NK-92 treated with Interleukin-12 subunit alpha and Interleukin-12 subunit beta, amount 100 ng/mL, for 24 hours (cell line): ENCODE measurements around the gene TTYH3.
"Not testable (repeated sequence)": the region's sequence is repeated elsewhere in the genome, so short reads cannot be mapped to it uniquely, and the experiment has no call there.

Experiments used
- DNase-seq: peaks from one replicate; lab custom pipeline; 2025; lab: John Stamatoyannopoulos, UW

Gene TTYH3

DNA sequence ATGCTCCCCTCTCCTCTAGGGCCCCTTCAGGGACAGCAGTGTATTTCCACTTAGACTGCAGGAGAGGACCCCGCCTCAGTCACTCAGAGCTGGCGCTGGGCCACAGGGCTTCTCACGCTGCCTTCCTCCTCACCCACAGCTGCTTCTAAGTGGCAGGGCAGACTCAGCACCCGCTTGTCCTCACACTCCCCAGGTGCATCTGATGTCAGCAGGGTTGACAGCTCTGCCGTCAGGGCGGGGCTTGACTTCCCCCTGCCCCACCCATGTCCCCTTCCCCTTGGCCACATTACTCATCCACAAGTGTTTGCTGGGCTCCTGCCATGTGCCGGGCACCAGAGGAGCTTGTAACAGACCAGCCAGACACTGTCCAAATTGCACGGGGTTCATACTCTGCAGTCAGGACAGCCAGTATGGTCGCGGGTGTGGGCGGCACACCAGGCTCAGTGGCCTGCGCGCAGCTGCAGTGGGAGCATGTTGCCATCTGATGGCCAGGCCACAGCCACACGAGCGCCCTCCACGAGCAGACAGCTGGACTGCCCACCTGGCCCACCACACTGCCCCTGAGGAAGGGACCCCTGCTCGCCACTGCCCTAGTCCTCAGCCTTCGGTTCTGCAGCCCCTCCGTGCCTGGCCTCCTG lies 29.3 kb upstream of the TTYH3 start:
- no peak for DNase-seq

DNA sequence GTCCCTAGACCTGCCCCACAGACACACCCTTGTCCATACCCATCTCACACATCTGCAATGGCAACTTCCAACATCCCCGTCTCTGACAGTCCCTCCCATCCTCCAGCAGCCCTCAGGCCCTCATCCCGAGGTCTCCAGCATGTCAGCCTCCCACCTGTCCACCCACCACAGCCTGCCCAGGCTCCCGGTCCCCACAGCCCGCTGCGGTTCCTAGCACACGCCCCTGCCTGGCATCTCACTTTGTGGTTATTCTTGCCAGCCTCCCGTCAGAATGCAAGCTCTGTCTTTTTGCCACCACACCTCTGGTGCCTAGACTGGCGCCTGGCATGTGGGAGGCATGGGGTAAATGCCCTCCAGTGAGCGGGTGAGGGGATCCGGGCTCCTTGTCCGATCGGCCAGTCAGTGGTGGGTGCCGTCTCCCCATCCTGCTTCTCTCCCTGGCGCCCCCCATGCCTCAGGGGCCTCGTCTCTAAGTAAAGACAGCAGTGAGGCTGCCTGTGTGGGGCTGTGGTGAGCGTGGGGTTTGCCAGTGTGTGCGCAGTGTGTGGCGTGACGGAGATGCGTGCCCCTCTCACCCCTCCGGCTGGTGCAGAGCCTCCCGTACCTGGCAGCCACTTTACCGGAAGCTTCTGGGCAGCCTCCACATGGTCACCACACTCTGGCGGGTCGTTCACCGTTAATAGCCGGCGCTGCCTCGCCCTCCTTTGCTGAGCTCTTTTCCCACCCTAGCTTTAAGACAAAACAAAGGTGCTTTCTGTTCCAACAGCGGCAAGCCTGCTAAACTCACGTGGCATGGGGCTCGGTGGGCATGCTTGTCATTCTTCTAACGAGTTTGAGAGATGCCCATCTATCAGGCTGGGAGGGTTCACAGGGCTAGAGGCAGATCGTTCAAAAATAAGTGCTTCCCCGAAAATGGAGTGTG lies 28.5 kb upstream of the TTYH3 start:
- DNase-seq = no peak

DNA sequence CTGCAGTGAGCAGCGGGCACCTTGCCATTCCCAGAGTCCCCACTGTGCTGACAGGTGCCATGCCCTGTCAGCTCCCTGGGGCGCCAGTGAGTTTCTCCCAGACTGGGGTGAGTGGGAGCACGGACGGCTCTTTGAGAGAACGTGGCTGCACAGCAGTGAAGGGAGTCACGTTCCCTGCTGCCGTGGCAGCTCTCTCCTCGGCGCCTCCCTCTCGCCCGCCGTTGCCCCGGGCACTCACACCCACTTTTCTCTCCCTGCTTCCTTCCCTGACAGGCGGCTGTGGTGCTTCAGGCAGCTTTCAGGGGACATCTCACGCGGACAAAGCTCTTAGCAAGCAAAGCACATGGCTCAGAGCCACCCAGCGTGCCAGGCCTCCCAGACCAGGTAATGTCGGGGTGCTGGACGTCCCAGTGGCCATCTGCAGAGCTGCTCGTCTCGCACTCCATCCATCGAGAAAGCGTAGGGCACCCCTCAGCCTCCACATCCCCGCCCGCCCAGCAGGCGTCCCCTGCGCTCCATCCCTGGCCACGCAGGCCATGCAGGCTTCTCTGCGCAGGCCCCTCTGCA lies 27.1 kb upstream of the TTYH3 start:
- DNase-seq = no peak

DNA sequence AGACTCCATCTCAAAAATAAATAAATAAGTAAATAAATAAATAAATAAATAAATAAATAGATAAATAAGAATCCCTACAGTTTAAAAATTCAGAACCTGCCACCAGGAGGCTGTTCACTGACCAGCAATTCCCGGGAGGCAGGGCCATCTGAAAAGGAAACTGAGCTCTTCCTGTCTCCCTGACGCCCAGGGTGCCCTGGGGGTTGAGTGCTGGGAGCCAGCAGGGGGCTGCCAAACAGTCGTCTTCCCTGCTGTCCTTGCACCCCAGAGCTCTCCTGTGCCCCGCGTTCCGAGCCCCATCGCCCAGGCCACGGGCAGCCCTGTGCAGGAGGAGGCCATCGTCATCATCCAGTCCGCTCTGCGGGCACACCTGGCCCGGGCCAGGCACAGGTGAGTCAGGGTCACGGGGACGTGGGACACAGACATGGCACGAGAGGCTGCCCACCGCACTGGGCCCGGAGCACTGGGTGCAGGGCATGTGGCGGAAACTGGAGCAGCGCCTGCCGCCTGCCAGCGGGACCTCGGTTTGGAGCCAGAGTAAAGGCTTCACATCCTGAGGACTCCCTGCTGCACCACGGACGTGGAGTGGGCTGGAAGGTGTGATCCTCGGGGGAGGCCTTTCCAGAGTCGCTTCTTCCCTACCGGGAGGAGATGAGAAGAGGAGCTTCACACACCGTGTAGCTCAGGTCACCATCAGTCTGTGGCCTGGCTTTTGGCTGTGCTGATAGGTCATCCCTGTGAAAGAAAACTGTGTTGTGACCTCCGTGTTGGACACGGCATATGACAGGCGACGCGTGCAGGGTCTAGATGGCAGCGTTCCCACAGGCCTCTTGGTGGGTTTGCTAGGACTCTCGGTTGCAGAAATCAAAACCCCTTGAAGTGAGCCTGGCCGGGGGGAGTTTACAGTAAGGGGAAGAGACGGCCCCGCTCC lies 25.9 kb upstream of the TTYH3 start:
- no peak for DNase-seq

DNA sequence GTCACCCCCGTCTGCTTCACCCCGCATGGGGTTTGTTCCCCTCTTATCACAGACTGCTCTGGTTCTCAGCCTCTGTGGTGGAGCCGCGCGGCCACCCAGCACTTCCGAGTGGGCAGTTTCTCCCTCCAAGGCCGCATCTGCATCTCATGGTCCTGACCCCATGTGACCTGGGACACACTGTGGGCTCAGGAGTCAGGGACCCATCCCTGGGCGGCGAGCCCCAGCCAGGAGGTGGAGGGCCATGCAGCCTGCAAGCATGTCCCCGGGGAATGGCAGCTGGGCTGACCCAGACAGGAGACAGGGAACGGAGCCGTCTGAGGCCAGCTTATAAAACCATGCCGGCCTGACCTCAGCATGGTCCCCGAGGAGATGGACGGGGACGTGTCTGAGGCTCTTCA lies 25.2 kb upstream of the TTYH3 start:
- no peak for DNase-seq

DNA sequence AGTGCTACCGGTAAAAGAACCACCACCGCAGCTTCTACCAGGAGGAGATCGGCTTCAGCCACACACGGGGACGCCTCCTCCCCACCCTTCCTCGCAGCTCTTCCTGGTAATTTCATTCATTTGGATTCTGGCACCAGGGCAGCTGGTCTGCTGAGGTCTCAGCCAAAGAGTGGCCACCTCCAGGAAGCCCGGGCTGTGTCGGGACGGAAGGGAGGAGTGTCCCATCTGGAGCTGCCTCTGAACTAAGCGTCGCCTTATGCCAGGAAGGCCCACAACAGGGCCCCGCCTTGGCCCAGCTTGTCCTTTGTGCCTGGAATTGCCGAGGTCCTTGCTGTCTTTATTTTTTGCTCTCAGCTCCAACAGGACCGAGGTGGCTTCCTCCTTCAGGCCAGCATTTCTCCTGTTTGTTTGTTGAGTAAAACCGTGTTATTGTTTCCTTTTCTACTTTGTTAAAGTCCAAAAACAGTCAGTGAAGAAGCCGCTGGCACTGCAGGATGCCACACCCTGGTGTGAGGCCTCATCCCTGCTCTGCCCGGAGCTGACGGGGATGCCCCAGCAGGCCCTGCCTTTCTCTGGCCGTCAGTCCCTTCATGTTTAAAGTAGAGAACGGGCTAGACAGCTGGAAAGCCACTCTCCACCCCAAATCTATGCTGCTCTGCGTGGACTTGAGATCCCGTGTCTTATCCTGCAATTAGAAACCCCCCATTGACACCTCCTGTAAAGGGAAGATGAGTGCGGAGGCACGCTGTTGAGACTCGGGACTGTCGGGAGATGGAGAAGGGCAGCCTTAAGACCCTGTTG lies 24.5 kb upstream of the TTYH3 start:
- no peak for DNase-seq

DNA sequence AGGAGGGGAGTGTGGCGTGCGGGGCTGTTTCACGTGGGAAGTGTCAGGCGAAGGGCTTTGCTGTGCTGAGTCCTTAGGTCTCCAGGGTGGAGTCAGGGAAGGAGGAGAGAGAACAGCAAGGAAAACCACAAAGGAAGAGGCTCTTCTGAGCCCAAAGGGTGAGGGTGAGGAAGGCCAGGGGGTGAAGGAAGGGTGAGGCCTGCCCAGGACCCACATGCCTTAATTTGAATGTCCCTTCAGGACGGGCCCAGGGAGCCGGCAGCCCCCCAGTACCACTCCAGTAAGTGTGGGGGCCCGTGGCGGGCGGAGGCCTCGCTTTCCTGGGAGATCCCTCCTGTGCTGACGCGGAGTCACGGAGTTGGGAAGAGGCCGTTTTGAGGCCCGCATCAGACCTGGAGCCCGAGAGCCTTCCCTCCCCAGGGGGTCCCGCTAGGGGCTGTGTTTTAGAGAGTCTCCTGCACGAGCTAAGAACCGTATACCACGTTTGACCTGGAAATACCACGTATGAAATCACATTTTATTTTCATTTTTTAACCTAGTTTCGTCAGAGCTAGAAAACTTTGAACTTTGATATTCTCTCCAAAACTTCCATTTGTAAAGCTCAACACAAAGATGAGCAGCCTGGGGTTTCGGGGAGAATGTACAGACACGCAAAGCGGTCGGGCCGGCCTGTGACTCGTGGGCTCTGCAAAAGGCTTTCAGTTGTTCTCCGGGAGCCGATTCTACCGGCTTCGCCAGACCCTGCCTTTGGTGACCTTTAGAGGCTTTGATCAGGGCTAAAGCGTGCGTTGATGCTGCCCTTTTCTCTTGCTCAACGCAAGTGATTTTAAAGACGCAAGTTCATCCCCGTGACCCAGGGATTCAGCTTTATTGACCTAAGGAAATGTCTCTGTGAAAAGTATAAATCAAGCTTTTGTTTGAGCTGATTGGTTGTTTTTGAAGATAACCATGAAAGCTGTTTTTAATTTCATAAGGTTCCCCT lies 23.6 kb upstream of the TTYH3 start:
- DNase-seq = no peak

DNA sequence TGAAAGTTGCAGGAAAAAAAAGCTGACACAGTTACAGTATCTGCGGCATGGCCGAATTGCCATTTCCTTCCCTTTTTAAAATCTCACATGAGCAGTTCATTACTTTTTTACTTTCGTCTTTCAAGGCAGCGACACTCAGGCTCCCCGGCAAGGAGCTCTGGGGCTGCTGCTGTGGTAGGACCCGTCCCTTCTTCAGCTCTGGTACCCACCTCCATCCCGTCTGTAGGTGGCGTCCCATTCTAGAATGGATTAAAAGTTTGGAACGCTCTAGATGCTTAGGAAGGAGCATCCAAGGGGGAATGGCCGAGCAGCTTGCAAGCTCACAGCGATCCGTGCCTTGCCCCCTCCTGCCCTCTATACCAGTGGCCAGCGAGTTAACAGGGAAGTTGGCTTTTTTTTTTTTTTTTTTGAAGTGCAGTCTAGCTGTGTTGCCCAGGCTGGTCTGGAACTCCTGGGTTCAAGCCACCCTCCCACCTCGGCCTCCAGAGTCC lies 22.8 kb upstream of the TTYH3 start:
- no peak for DNase-seq

DNA sequence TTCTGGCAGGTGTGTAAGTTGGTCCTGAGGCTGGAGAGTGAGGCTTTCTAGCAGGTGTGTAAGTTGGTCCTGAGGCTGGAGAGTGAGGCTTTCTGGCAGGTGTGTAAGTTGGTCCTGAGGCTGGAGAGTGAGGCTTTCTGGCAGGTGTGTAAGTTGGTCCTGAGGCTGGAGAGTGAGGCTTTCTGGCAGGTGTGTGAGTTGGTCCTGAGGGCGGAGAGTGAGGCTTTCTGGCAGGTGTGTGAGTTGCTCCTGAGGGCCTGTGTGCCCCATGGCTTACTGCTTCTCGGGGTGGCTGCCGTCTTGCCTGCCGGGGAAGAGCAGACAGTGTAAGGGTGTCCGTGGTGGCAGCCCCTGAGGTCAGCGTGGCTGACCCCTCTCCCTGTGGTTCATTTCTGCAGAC lies 22.1 kb upstream of the TTYH3 start:
- not testable (repeated sequence) for DNase-seq

DNA sequence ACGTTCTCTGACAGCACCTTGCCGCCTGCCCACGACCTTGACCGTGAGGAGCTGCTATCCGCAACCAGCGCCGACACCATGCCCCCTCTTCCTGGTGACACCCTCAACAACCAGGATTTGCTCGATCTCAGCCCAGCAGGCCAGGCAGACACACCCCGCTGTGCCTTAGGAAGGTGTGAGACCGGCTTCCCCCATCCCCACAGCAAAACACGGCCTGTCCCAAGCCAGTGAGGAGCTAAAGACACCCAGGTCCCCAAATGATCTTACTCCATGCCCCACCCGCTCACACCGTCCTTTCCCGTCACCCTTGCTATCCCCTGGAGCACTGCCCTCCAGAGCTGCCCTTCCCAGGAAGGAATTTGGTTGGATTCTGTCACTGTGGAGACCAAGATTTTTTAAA lies 21.3 kb upstream of the TTYH3 start:
- DNase-seq = no peak

DNA sequence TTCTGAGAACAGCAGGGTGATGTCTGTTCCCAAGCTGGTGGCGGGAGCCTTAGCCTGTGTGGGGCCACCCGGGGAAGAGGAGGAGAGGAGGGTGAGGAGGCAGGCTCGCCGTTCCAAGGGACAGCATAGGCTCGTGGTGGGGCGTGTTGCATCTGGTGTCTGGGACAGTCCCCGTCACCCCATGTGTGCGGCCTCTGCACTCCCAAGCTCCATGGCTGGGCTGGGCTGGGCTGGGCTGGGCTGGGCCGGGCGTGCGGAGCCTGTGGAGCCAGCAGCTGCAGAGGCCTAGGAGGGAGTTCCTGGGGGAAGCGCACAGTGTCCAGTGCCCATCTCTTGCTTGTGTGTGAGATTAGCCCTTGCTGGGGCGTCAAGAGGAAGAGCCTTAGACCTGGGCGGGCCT lies 20.9 kb upstream of the TTYH3 start:
- DNase-seq = no peak

DNA sequence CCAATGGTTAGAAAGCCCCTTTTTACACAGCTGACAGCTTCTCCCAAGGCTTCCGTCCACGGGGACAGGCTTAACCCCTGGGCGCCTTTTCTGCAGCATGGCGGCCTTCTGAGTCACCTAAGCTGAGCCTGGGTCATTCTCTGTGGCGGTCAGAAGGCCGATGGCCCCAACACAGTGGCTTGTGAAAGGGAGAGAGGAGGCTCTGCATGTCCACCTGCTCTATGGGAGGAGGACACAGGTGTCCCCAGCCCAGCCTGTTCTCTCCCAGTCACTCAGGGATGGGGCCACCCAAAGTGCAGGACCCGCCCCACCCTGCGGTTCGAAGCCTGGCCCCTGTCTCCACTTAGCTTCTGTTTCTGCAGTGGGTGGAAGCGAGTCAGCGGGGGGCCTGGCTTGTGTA lies 20.4 kb upstream of the TTYH3 start:
- DNase-seq = no peak

DNA sequence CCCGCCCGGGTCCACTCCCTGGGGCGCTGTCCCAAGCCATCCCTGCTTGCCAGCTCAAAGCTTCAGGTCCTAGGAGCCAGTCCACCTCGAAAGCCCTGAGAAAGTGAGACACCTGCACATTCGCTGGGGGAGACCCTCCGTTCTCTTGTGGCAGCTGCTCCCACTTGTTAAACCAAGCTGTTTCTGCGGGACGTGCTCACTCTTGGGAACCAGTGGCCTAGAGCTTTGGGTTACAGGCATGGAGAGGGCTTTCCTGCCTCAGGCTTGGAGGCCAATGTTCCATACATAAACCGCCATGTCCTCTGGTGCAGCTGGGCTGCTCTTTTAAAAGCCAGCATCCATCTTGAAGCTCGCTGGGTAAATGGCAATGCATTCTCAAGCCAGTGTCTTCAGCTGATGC lies 19.9 kb upstream of the TTYH3 start:
- no peak for DNase-seq

DNA sequence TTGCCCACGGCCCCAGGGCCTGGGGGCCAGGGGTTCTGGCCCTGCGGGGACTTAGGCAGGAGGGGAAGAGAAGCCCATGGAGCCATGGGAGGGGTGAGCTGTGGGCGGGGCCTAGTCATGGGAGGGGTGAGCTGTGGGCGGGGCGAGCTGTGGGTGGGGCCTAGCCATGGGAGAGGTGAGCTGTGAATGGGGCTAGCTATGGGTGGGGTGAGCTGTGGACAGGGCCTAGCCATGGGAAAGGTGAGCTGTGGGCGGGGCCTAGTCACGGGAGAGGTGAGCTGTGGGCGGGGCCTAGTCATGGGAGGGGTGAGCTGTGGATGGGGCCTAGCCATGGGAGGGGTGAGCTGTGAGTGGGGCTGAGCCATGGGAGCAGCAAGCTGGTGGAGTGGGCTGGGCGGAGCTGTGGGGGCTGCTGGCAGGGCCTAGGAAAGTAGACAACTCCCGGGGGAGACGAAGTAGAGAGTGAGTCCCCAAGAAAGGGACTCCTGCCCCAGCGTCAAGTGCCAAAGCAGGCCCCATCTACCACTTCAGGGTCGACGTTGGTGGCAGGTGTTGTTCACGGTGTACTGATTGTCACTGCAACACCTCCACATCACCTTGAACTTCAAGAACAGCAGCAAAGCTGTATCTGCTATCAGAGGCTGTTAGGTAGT lies 19.2 kb upstream of the TTYH3 start:
- DNase-seq = no peak

DNA sequence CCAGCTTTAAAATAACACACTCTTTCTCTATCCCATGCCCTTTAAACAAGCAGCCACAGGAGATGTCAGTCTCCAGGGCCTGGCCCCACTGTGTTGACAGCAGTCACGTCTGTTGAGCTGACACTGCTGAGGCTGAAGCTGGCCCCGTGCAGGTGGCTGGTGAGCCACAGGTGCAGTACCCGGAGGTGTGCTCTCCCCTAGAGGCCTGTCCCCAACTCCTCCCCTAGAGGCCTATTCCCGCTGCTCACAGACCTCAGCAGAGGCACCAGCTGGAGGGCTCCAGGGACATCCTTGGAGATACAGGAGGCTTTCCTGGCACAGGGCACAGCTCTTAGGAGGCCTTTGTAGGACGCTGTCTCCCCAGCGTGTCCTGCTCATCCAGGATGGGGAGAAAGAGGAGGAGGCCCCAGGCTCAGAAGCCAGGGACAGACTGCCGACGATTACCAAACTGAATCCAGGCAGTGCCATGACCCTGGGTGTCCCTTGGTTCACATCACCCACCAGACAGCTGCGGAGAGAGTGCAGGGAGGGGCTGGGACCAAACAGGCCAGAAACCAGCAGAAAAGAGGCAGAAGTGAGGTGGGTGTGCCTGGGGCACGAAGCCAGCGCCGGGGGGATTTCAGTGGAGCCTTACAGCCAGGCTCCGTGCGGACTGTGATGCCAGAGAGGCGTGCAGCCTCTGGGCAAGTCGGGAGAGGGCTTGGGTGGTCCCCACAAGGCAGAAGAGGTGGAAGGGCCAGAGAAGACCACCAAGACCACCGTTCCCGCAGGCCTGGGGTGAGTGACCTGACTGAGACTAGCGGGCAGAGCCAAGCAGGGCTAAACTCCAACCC lies 18.5 kb upstream of the TTYH3 start:
- no peak for DNase-seq

DNA sequence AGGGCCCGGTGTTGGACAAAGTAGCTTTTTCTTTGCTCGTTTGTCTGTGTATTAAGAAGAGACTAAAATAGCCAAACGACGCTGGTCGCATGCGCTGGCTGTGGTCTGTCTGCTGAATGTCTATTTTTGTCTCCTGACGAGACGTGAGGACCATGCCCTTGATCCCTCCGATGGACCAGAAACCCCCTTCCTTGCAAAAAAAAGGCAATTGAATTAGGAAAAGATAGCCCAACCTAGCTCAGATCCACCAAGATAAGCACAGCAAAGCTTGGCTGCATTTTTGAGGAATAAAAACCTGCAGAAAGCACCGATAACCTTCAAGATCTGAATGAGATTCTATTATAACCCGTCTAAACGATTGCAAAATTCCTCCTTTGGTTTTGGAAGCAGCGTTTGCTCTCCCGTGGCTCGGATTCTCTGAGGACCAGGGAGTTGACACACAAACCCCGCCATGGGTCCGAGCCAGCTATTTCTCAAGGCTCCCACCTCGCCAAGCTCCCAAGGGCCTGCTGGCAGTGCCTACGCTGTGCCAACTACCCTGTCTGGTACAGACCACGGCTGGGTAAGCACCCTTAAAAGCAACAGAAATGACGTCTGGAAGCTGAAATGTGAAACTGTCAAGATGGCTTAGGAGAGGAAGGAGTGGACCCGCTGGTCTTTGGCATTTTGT lies 17.7 kb upstream of the TTYH3 start:
- DNase-seq = no peak

DNA sequence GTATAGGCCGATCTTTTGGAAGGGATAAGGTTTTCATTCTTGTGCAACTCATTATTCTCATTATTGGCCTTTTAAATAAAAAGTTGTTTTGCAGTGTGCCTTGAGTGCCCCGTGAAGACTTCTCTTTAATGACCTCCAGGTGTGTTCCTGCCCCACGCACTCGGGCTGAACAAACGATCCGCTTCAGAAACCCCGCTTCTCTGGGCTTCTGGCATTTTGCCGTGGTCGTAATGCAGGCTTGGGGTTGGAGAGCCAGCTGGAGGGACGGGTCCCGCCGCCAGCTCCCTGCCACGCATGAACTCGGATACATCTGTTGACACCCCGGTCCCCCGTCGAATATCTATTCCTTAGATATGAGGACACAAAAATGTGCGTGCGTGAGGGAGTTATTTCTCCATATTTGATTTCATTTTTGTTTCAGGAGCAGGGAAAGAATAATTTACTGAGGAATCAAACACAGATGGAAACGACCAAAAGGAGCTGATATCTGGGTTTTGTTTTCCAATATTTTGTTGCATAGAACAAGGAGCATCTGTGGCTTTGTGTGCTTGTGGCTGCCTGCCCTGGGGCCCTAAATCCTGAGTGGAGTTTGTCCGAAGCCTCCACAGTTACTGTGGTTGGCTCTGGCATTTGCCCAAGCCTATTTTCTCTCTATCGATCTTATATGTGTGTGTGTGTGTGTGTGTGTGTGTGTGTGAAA lies 17.0 kb upstream of the TTYH3 start:
- no peak for DNase-seq
